ENCODE data around the gene ZNF526.
A peak's percentile ranks its signal among the peaks of the same experiment; 100 is the strongest.

ZNF526 gene

DNA sequence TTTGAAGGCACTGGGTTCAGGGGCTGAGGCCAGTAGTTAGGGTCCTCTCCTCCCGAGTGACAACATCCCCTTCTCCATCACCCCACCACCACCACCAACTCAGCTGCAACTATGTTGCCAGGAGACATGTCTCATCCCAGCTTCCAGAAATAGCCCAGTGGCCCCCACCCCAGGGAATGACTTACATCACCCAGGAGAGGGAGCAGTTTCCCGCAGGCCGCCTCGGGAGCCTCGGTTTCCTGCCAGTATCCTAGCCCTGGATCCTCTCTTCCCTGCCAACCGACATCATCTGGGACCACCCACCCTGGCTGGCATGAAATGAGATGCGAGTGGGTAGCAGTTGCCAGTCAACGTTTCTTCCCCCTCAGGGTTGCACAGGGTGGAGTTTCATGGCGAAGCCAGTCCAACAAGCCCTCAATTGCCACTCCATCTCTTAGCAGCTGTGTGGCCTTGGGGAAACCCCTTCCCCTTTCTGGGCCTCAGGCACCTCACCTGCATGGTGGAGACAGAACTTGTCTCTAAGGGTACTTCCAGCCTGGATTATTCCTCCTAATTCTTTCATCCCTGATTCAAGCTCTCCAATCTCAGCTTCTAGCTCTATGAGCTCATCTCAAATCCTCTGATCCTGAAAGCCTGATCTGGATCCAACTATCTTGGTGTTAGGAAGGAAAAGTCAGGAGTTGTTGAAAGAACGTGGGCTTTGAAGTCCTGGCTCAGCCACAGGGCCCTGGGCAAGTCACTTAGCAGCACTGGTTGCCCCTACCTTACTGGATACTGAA, 26.2 kb downstream of the ZNF526 start (continued):
- TF ChIP-seq, protein P1, sequence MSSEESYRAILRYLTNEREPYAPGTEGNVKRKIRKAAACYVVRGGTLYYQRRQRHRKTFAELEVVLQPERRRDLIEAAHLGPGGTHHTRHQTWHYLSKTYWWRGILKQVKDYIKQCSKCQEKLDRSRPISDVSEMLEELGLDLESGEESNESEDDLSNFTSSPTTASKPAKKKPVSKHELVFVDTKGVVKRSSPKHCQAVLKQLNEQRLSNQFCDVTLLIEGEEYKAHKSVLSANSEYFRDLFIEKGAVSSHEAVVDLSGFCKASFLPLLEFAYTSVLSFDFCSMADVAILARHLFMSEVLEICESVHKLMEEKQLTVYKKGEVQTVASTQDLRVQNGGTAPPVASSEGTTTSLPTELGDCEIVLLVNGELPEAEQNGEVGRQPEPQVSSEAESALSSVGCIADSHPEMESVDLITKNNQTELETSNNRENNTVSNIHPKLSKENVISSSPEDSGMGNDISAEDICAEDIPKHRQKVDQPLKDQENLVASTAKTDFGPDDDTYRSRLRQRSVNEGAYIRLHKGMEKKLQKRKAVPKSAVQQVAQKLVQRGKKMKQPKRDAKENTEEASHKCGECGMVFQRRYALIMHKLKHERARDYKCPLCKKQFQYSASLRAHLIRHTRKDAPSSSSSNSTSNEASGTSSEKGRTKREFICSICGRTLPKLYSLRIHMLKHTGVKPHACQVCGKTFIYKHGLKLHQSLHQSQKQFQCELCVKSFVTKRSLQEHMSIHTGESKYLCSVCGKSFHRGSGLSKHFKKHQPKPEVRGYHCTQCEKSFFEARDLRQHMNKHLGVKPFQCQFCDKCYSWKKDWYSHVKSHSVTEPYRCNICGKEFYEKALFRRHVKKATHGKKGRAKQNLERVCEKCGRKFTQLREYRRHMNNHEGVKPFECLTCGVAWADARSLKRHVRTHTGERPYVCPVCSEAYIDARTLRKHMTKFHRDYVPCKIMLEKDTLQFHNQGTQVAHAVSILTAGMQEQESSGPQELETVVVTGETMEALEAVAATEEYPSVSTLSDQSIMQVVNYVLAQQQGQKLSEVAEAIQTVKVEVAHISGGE (tag by site-specific recombination; conservative IDR thresholded peaks at IDR 0.05; ENCODE audit: low read depth), result no peak
- TF ChIP-seq ZNF707 (tag by site-specific recombination; IDR thresholded peaks at IDR 0.05) (no peak), SALL2 (tag by site-specific recombination; IDR thresholded peaks at IDR 0.05; ENCODE audit: borderline replicate concordance) (no peak), ZNF621 (tag by site-specific recombination; IDR thresholded peaks at IDR 0.05) (no peak), ZNF202 (tag by site-specific recombination; IDR thresholded peaks at IDR 0.05; ENCODE audit: borderline replicate concordance) (no peak), ZXDB (tag by site-specific recombination; IDR thresholded peaks at IDR 0.05) (no peak), ZNF76 (tag by site-specific recombination; IDR thresholded peaks at IDR 0.05; ENCODE audit: borderline replicate concordance, low read depth) (no peak), ZNF624 (tag by site-specific recombination; IDR thresholded peaks at IDR 0.05) (no peak), ZNF433 (tag by site-specific recombination; IDR thresholded peaks at IDR 0.05; ENCODE audit: low read depth) (no peak), ZNF830 (tag by site-specific recombination; IDR thresholded peaks at IDR 0.05; ENCODE audit: low read depth) (no peak), ZNF335 (tag by site-specific recombination; conservative IDR thresholded peaks at IDR 0.05) (no peak), ZNF571 (tag by site-specific recombination; IDR thresholded peaks at IDR 0.05) (no peak), ZNF239 (tag by site-specific recombination; IDR thresholded peaks at IDR 0.05) (no peak), KLF1 (tag by site-specific recombination; IDR thresholded peaks at IDR 0.05) (peak; percentile 24; the same call in 1 of the 2 replicates), ZNF211 (tag by site-specific recombination; IDR thresholded peaks at IDR 0.05; ENCODE audit: low read depth) (no peak), ZNF658 (tag by site-specific recombination; IDR thresholded peaks at IDR 0.05) (no peak), ZFP37 (tag by site-specific recombination; IDR thresholded peaks at IDR 0.05) (peak; percentile 40; the same call in 1 of the 2 replicates), ZNF114 (tag by site-specific recombination; IDR thresholded peaks at IDR 0.05) (no peak), ZNF350 (tag by site-specific recombination; IDR thresholded peaks at IDR 0.05) (no peak), ZNF626 (tag by site-specific recombination; IDR thresholded peaks at IDR 0.05) (no peak), ZNF302 (tag by site-specific recombination; IDR thresholded peaks at IDR 0.05; ENCODE audit: low read depth) (no peak), OSR2 (tag by site-specific recombination; IDR thresholded peaks at IDR 0.05) (no peak), MEIS1 (CRISPR knock-in tag; IDR thresholded peaks at IDR 0.05; ENCODE audit: borderline replicate concordance) (no peak)
- TF ChIP-seq, protein P2, sequence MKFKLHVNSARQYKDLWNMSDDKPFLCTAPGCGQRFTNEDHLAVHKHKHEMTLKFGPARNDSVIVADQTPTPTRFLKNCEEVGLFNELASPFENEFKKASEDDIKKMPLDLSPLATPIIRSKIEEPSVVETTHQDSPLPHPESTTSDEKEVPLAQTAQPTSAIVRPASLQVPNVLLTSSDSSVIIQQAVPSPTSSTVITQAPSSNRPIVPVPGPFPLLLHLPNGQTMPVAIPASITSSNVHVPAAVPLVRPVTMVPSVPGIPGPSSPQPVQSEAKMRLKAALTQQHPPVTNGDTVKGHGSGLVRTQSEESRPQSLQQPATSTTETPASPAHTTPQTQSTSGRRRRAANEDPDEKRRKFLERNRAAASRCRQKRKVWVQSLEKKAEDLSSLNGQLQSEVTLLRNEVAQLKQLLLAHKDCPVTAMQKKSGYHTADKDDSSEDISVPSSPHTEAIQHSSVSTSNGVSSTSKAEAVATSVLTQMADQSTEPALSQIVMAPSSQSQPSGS (tag by site-specific recombination; IDR thresholded peaks at IDR 0.05; ENCODE audit: low read depth), result 0 out of 2 replicates have a peak, but pooled peaks have one; percentile 21
- TF ChIP-seq, protein P3, sequence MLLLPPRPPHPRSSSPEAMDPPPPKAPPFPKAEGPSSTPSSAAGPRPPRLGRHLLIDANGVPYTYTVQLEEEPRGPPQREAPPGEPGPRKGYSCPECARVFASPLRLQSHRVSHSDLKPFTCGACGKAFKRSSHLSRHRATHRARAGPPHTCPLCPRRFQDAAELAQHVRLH (tag by site-specific recombination; IDR thresholded peaks at IDR 0.05), result 0 out of 2 replicates have a peak, but pooled peaks have one; percentile 35
- TF ChIP-seq, protein P4, sequence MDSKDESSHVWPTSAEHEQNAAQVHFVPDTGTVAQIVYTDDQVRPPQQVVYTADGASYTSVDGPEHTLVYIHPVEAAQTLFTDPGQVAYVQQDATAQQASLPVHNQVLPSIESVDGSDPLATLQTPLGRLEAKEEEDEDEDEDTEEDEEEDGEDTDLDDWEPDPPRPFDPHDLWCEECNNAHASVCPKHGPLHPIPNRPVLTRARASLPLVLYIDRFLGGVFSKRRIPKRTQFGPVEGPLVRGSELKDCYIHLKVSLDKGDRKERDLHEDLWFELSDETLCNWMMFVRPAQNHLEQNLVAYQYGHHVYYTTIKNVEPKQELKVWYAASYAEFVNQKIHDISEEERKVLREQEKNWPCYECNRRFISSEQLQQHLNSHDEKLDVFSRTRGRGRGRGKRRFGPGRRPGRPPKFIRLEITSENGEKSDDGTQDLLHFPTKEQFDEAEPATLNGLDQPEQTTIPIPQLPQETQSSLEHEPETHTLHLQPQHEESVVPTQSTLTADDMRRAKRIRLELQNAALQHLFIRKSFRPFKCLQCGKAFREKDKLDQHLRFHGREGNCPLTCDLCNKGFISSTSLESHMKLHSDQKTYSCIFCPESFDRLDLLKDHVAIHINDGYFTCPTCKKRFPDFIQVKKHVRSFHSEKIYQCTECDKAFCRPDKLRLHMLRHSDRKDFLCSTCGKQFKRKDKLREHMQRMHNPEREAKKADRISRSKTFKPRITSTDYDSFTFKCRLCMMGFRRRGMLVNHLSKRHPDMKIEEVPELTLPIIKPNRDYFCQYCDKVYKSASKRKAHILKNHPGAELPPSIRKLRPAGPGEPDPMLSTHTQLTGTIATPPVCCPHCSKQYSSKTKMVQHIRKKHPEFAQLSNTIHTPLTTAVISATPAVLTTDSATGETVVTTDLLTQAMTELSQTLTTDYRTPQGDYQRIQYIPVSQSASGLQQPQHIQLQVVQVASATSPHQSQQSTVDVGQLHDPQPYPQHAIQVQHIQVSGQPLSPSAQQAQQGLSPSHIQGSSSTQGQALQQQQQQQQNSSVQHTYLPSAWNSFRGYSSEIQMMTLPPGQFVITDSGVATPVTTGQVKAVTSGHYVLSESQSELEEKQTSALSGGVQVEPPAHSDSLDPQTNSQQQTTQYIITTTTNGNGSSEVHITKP (tag by site-specific recombination; IDR thresholded peaks at IDR 0.05), result peak; percentile 27; the same call in 1 of the 2 replicates
- TF ChIP-seq, protein P5, sequence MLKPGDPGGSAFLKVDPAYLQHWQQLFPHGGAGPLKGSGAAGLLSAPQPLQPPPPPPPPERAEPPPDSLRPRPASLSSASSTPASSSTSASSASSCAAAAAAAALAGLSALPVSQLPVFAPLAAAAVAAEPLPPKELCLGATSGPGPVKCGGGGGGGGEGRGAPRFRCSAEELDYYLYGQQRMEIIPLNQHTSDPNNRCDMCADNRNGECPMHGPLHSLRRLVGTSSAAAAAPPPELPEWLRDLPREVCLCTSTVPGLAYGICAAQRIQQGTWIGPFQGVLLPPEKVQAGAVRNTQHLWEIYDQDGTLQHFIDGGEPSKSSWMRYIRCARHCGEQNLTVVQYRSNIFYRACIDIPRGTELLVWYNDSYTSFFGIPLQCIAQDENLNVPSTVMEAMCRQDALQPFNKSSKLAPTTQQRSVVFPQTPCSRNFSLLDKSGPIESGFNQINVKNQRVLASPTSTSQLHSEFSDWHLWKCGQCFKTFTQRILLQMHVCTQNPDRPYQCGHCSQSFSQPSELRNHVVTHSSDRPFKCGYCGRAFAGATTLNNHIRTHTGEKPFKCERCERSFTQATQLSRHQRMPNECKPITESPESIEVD (tag by site-specific recombination; IDR thresholded peaks at IDR 0.05), result no peak
- TF ChIP-seq, protein P6, sequence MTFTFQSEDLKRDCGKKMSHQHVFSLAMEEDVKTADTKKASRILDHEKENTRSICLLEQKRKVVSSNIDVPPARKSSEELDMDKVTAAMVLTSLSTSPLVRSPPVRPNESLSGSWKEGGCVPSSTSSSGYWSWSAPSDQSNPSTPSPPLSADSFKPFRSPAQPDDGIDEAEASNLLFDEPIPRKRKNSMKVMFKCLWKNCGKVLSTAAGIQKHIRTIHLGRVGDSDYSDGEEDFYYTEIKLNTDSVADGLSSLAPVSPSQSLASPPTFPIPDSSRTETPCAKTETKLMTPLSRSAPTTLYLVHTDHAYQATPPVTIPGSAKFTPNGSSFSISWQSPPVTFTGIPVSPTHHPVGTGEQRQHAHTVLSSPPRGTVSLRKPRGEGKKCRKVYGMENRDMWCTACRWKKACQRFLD (tag by site-specific recombination; IDR thresholded peaks at IDR 0.05), result no peak

Measured in HEK293 (cell line).